HepG2 (cell line): ENCODE measurements around the gene RPAP2. TPM values are rescaled to one million over a fixed set of nuclear protein-coding genes. Genes with fewer than 3 reads are reported as not detected.

Experiments
- ATAC-seq: fragments of 200-7000 bp; cut with Tn5 transposase; 3 replicates; pipeline ENCODE4 v1.9.1; 2020; ENCODE audit warnings: mild to moderate bottlenecking, moderate library complexity
- BruUV-seq: library from RNA; stranded (reverse); fragments of 400-500 nt; replicated peaks from 2 replicates; lab custom pipeline; 2021; lab: Mats Ljungman, UMichigan
- CTCF ChIA-PET: fragments of 300-600 bp; formaldehyde crosslinking; extraction: SDS; loops from one replicate; lab custom pipeline; 2021; ENCODE audit warnings: low total read pairs, inconsistent platforms, low intra/inter-chr PET ratio; lab: Yijun Ruan, JAX
- POLR2A ChIA-PET: fragments of 350-600 bp; sonication (Branson Sonifier 250); formaldehyde crosslinking; loops from one replicate; lab custom pipeline; 2020; ENCODE audit warnings: antibody characterized with exemption, inconsistent platforms; lab: Yijun Ruan, JAX
- DNase-seq: peaks from one replicate; pipeline ENCODE4 v3.0.0-alpha.2; 2015; ENCODE audit warnings: low spot score
- FAIRE-seq: peaks from 3 replicates; lab custom pipeline; 2011; peaks lifted over from hg19 to GRCh38; lab: Jason Lieb, UNC
- H2AFZ ChIP-seq: one replicate; pipeline ENCODE4 v1.6.1; 2011; ENCODE audit warnings: low read length, inconsistent platforms
- H3K27ac ChIP-seq: fragments of 300-600 bp; 3 replicates; pipeline ENCODE4 v1.8.0; 2011; ENCODE audit warnings: mixed run types, mild to moderate bottlenecking, mixed read lengths, low read length, inconsistent platforms; ENCODE audit not compliant: insufficient read depth; ENCODE audit errors: extremely low read length
- H3K27me3 ChIP-seq, 2 experiments: fragments of 200-600 bp in 1 of 2; 2 replicates in 1 of 2; 3 replicates in 1 of 2; pipeline versions ENCODE4 v1.6.0 to v1.8.0; 2011; ENCODE audit warnings: low read length in 2 of 2, mild to moderate bottlenecking in 2 of 2, moderate library complexity in 2 of 2, inconsistent platforms in 1 of 2; ENCODE audit not compliant: insufficient read depth in 2 of 2, control insufficient read depth in 1 of 2
- H3K36me3 ChIP-seq, 2 experiments: fragments of 200-600 bp in 1 of 2; replicated peaks in 1 of 2; 2 replicates in 1 of 2; 3 replicates in 1 of 2; pipeline versions ENCODE4 v1.5.1 to v1.8.0; 2011; ENCODE audit warnings: low read length in 2 of 2, inconsistent platforms in 1 of 2; ENCODE audit not compliant: insufficient read depth in 2 of 2, control insufficient read depth in 1 of 2
- H3K4me1 ChIP-seq: 2 replicates; pipeline ENCODE4 v1.5.1; 2012; ENCODE audit warnings: low read length, inconsistent platforms; ENCODE audit not compliant: insufficient read depth
- H3K4me2 ChIP-seq: 2 replicates; pipeline ENCODE4 v1.6.0; 2011; ENCODE audit warnings: low read depth, low read length, inconsistent platforms
- H3K4me3 ChIP-seq, 3 experiments: fragments of 200-600 bp in 1 of 3; sonication (generic), shearing (Covaris generic) in 1 of 3; replicated peaks in 1 of 3; 2 replicates each; pipeline ENCODE4 v1.5.1; 2011 to 2016; ENCODE audit warnings: low read length in 3 of 3, inconsistent platforms in 2 of 3, low read depth in 2 of 3, mild to moderate bottlenecking in 2 of 3, control low read depth in 1 of 3, mixed read lengths in 1 of 3; ENCODE audit not compliant: insufficient read depth in 1 of 3
- H3K79me2 ChIP-seq: one replicate; pipeline ENCODE4 v1.6.1; 2011; ENCODE audit warnings: low read length, inconsistent platforms; ENCODE audit not compliant: insufficient read depth
- H3K9ac ChIP-seq: 2 replicates; pipeline ENCODE4 v1.6.0; 2011; ENCODE audit warnings: mild to moderate bottlenecking, low read depth, low read length, inconsistent platforms; ENCODE audit not compliant: insufficient read depth
- H3K9me3 ChIP-seq: 2 replicates; pipeline ENCODE4 v1.5.1; 2012; ENCODE audit warnings: mild to moderate bottlenecking, low read length
- H4K20me1 ChIP-seq: 2 replicates; pipeline ENCODE4 v1.6.0; 2011; ENCODE audit warnings: inconsistent platforms, mild to moderate bottlenecking, low read length, moderate library complexity; ENCODE audit not compliant: insufficient read depth
- EZH2 ChIP-seq: conservative IDR thresholded peaks from 2 replicates; pipeline ENCODE4 v1.6.1; 2012; ENCODE audit warnings: mild to moderate bottlenecking, low read depth, low read length, moderate library complexity
- HDAC1 ChIP-seq: sonication (generic); formaldehyde crosslinking; IDR thresholded peaks from 2 replicates; pipeline ENCODE4 v1.5.1; 2020; ENCODE audit warnings: mild to moderate bottlenecking, missing genetic modification reagents
- HOXD1 ChIP-seq: sonication (generic); formaldehyde crosslinking; IDR thresholded peaks from 2 replicates; pipeline ENCODE4 v1.5.0; 2020; ENCODE audit warnings: missing genetic modification reagents
- KMT2A ChIP-seq: sonication (generic); formaldehyde crosslinking; IDR thresholded peaks from 2 replicates; pipeline ENCODE4 v1.4.0; 2020; ENCODE audit warnings: missing genetic modification reagents
- MTA1 ChIP-seq: sonication (generic); formaldehyde crosslinking; IDR thresholded peaks from 2 replicates; pipeline ENCODE4 v1.4.0; 2020; ENCODE audit warnings: missing genetic modification reagents, mild to moderate bottlenecking, borderline replicate concordance
- NR2C2 ChIP-seq: sonication (generic); formaldehyde crosslinking; IDR thresholded peaks from 2 replicates; pipeline ENCODE4 v1.4.0; 2020; ENCODE audit warnings: missing genetic modification reagents, mild to moderate bottlenecking, moderate library complexity, borderline replicate concordance
- PBX2 ChIP-seq: IDR thresholded peaks from 2 replicates; pipeline ENCODE4 v1.6.1; 2016; ENCODE audit warnings: control low read depth
- RNF2 ChIP-seq: fragments of 450-650 bp; conservative IDR thresholded peaks from 2 replicates; pipeline ENCODE4 v1.6.1; 2016; ENCODE audit warnings: low read depth
- SCMH1 ChIP-seq: sonication (generic); formaldehyde crosslinking; IDR thresholded peaks from 2 replicates; pipeline ENCODE4 v1.9.0; 2021; ENCODE audit warnings: missing genetic modification reagents, mild to moderate bottlenecking, borderline replicate concordance
- ZBTB26 ChIP-seq: IDR thresholded peaks from 2 replicates; pipeline ENCODE4 v1.6.1; 2016; ENCODE audit warnings: missing compliant biosample characterization, missing genetic modification reagents, borderline replicate concordance
- ZNF121 ChIP-seq: sonication (generic); formaldehyde crosslinking; IDR thresholded peaks from 2 replicates; pipeline ENCODE4 v1.5.0; 2020; ENCODE audit warnings: mild to moderate bottlenecking, missing genetic modification reagents
- ZNF33A ChIP-seq: sonication (generic); formaldehyde crosslinking; IDR thresholded peaks from 2 replicates; pipeline ENCODE4 v1.5.1; 2020; ENCODE audit warnings: missing genetic modification reagents, mild to moderate bottlenecking, moderate library complexity, borderline replicate concordance
- ZNF441 ChIP-seq: sonication (generic); formaldehyde crosslinking; IDR thresholded peaks from 2 replicates; pipeline ENCODE4 v1.7.0; 2021; ENCODE audit warnings: missing genetic modification reagents, borderline replicate concordance
- ZNF460 ChIP-seq: sonication (generic); formaldehyde crosslinking; IDR thresholded peaks from 2 replicates; pipeline ENCODE4 v1.5.1; 2020; ENCODE audit warnings: missing genetic modification reagents, mild to moderate bottlenecking, borderline replicate concordance
- ZNF574 ChIP-seq: sonication (generic); formaldehyde crosslinking; IDR thresholded peaks from 2 replicates; pipeline ENCODE4 v1.4.0; 2020; ENCODE audit warnings: missing genetic modification reagents
- ZNF761 ChIP-seq: sonication (generic); formaldehyde crosslinking; conservative IDR thresholded peaks from 2 replicates; pipeline ENCODE4 v1.4.0; 2020; ENCODE audit warnings: mild to moderate bottlenecking, missing genetic modification reagents
- ZUFSP ChIP-seq: sonication (generic); formaldehyde crosslinking; IDR thresholded peaks from 2 replicates; pipeline ENCODE4 v1.9.0; 2021; ENCODE audit warnings: missing genetic modification reagents, mild to moderate bottlenecking, borderline replicate concordance
- WGBS: methylation state at CpG from one replicate; pipeline ENCODE4 v1.1.6; 2017; ENCODE audit warnings: low lambda C conversion rate; 5-methylcytosine and 5-hydroxymethylcytosine counted together
- in situ Hi-C: cut with HindIII; loops from 2 replicates; pipeline ENCODE4 v1.10.0; 2017; ENCODE audit warnings: low pct_unique_long_range_greater_than_20kb; ENCODE audit not compliant: extremely low pct_ligation_motif_present
- intact Hi-C: fragments of 100-400 bp; cut with micrococcal nuclease; formaldehyde crosslinking; loops from one replicate; pipeline ENCODE4 v1.10.0; 2022; ENCODE audit not compliant: unreplicated experiment
- polyA plus RNA-seq, 8 experiments: library from polyadenylated mRNA; depleted of rRNA in 3 of 8; stranded (reverse) in 7 of 8; unstranded in 1 of 8; fragments of >200 nt; fragmentation: Illumina TruSeq in 4 of 8; extraction: Trizol in 4 of 8; gene quantifications; 2 replicates each; pipeline versions ENCODE4 v1.2.1 to v1.2.3, GENCODE V29; 2011 to 2016; ENCODE audit warnings: low read depth in 4 of 8, missing spikeins in 1 of 8, mixed read lengths in 1 of 8; ENCODE audit not compliant: insufficient read depth in 1 of 8
- total RNA-seq, 5 experiments: library from RNA; depleted of rRNA; stranded (reverse); fragments of >200 nt; fragmentation: Illumina TruSeq; extraction: Trizol; gene quantifications; 2 replicates each; pipeline ENCODE4 v1.2.3, GENCODE V29; 2016; ENCODE audit warnings: low read depth in 1 of 5

The RPAP2 gene
- total and polyA plus RNA-seq, 2 of the 13 experiments (the other 11 are each of a cell fraction or from before 2014, with no cell fraction given), result 10.0 to 34.8 TPM

GRCh38 chr1:92362970-92363369 is 64.1 kb downstream of the RPAP2 start:
- Histone ChIP-seq H3K4me2 (no peak overlapping the region), H2AFZ (no peak overlapping the region), H3K9me3 (no peaks in the 10 kb centered on the region), H3K4me1 (peaks cover 8% of the 10 kb centered on the region), H3K36me3 (peaks cover 4 to 7% of the 10 kb centered on the region in 2 experiments; a peak in 3 of 5 replicates), H4K20me1 (no peaks in the 10 kb centered on the region), H3K9ac (no peak overlapping the region), H3K4me3 (no peak overlapping the region), H3K27me3 (no peaks in the 10 kb centered on the region), H3K79me2 (no peaks in the 10 kb centered on the region), H3K27ac (no peak overlapping the region)
- WGBS, result 90% methylated on average over 3 of the region's 3 CpGs
- intact Hi-C loops (no loop called here), in situ Hi-C loops (no loop called here)
- DNase-seq (no peak), ATAC-seq (no peak), FAIRE-seq (no peak)
- TF ChIP-seq ZNF574 (CRISPR knock-in tag), result no peak
- no peak for TF ChIP-seq RNF2
- TF ChIP-seq ZNF441 (CRISPR knock-in tag), result no peak
- no peak for TF ChIP-seq SCMH1
- no peak for TF ChIP-seq MTA1 (CRISPR knock-in tag)
- no peak for TF ChIP-seq EZH2
- TF ChIP-seq HOXD1, result no peak
- no peak for TF ChIP-seq ZNF761 (CRISPR knock-in tag)
- TF ChIP-seq ZUFSP (CRISPR knock-in tag), result no peak
- TF ChIP-seq ZNF33A (CRISPR knock-in tag), result no peak
- TF ChIP-seq KMT2A (CRISPR knock-in tag), result no peak
- TF ChIP-seq HDAC1 (CRISPR knock-in tag), result no peak
- no peak for TF ChIP-seq PBX2
- TF ChIP-seq ZBTB26 (CRISPR knock-in tag), result no peak
- TF ChIP-seq ZNF121, result no peak
- no peak for TF ChIP-seq NR2C2
- TF ChIP-seq ZNF460, result no peak
- ChIA-PET CTCF (no interaction called here), POLR2A (no interaction called here)
- no TSS peak for BruUV-seq
